NCI-H1417 treated with DMSO at 0.1 percent for 48 hours (cell line): ENCODE results near the gene LRRC32.
"Not testable (repeated sequence)": the region's sequence is repeated elsewhere in the genome, so short reads cannot be mapped to it uniquely, and the experiment has no call there.

Experiments used
- DNase-seq: peaks from one replicate; lab custom pipeline; 2025; lab: John Stamatoyannopoulos, UW

Gene LRRC32

GRCh38 chr11:76610871-76611475, 59.6 kb downstream of the LRRC32 start:
- DNase-seq = peak; percentile 45

GRCh38 chr11:76610371-76610770, 60.2 kb downstream of the LRRC32 start:
- no peak for DNase-seq

- DNase-seq = no peak
These were observed 60.7 kb downstream of the LRRC32 start for GRCh38 chr11:76609736-76610370.

GRCh38 chr11:76608879-76609460, 61.6 kb downstream of the LRRC32 start:
- not testable (repeated sequence) for DNase-seq

GRCh38 chr11:76608228-76608627, 62.3 kb downstream of the LRRC32 start:
- DNase-seq = not testable (repeated sequence)
